ENCODE data around the gene ELMOD3.

The ELMOD3 gene

GRCh38 chr2:85354286-85355072 lies at the start of gene ELMOD3, which contains the start of gene RETSAT:
Gene ELMOD3, plus strand, starts transcription at chr2:85354769. Its CDS starts 2,430 bp downstream, at chr2:85357199.
Gene RETSAT, minus strand, starts transcription at chr2:85354528. Its CDS starts 21 bp downstream, at chr2:85354507.
- Histone ChIP-seq H3K36me3 (peaks cover 22% of the 10 kb centered on the region), H3K9me3 (no peaks in the 10 kb centered on the region), H3K27ac (peak within 1 kb of the TSS; percentile 86), H3K4me1 (ENCODE audit: control insufficient read depth in 1 of 2, insufficient read depth in 1 of 2, low read depth in 1 of 2, low read length in 1 of 2) (peaks cover 21 to 27% of the 10 kb centered on the region in 2 experiments), H3K27me3 (no peaks in the 10 kb centered on the region), H3K4me3 (ENCODE audit: low read depth in 1 of 2, low read length in 1 of 2) (peak within 1 kb of the TSS; percentile 67 to 78)
- peak; percentile 45 for TF ChIP-seq CTCF (IDR thresholded peaks at IDR 0.05)

- no peak overlapping the region for H3K4me3 ChIP-seq (ENCODE audit: low read depth in 1 of 2, low read length in 1 of 2)
- no peak overlapping the region for H3K27ac ChIP-seq
- no peak for TF ChIP-seq CTCF (IDR thresholded peaks at IDR 0.05)
- H3K9me3 ChIP-seq: no peaks in the 10 kb centered on the region
- peaks cover 20% of the 10 kb centered on the region for H3K36me3 ChIP-seq
- H3K4me1 ChIP-seq (ENCODE audit: control insufficient read depth in 1 of 2, insufficient read depth in 1 of 2, low read depth in 1 of 2, low read length in 1 of 2): peaks cover 23 to 34% of the 10 kb centered on the region in 2 experiments
- H3K27me3 ChIP-seq: peaks cover 16% of the 10 kb centered on the region
These were observed 47.1 kb upstream of the ELMOD3 start for GRCh38 chr2:85307527-85307897.

GRCh38 chr2:85308201-85308600 lies 46.4 kb upstream of the ELMOD3 start:
- H3K4me1 ChIP-seq (ENCODE audit: control insufficient read depth in 1 of 2, insufficient read depth in 1 of 2, low read depth in 1 of 2, low read length in 1 of 2): peaks cover 23 to 34% of the 10 kb centered on the region in 2 experiments
- no peaks in the 10 kb centered on the region for H3K9me3 ChIP-seq
- peaks cover 27% of the 10 kb centered on the region for H3K36me3 ChIP-seq
- H3K27ac ChIP-seq: no peak overlapping the region
- no peak overlapping the region for H3K4me3 ChIP-seq (ENCODE audit: low read depth in 1 of 2, low read length in 1 of 2)
- TF ChIP-seq CTCF (IDR thresholded peaks at IDR 0.05): no peak
- peaks cover 16% of the 10 kb centered on the region for H3K27me3 ChIP-seq

- H3K36me3 ChIP-seq: peaks cover 35% of the 10 kb centered on the region
These were observed 45.5 kb upstream of the ELMOD3 start for GRCh38 chr2:85308896-85309555.

More at GRCh38 chr2:85308896-85309555, 45.5 kb upstream of the ELMOD3 start:
- Histone ChIP-seq H3K4me3 (ENCODE audit: low read depth in 1 of 2, low read length in 1 of 2) (peak overlapping the region in 1 of 2 experiments; percentile 43), H3K9me3 (no peaks in the 10 kb centered on the region), H3K27me3 (peaks cover 16% of the 10 kb centered on the region), H3K27ac (peak overlapping the region; percentile 87), H3K4me1 (ENCODE audit: control insufficient read depth in 1 of 2, insufficient read depth in 1 of 2, low read depth in 1 of 2, low read length in 1 of 2) (peaks cover 23 to 34% of the 10 kb centered on the region in 2 experiments)
- TF ChIP-seq CTCF (IDR thresholded peaks at IDR 0.05): no peak

Data from neutrophil (primary cell).